Amniotic stem cell (primary cell): ENCODE measurements around the gene B3GAT3.
A peak's percentile ranks its signal among the peaks of the same experiment; 100 is the strongest.
"Not testable (repeated sequence)": the region's sequence is repeated elsewhere in the genome, so short reads cannot be mapped to it uniquely, and the experiment has no call there.

Experiments used
- DNase-seq: peaks from one replicate; lab custom pipeline; 2025; lab: John Stamatoyannopoulos, UW

Gene B3GAT3

DNA sequence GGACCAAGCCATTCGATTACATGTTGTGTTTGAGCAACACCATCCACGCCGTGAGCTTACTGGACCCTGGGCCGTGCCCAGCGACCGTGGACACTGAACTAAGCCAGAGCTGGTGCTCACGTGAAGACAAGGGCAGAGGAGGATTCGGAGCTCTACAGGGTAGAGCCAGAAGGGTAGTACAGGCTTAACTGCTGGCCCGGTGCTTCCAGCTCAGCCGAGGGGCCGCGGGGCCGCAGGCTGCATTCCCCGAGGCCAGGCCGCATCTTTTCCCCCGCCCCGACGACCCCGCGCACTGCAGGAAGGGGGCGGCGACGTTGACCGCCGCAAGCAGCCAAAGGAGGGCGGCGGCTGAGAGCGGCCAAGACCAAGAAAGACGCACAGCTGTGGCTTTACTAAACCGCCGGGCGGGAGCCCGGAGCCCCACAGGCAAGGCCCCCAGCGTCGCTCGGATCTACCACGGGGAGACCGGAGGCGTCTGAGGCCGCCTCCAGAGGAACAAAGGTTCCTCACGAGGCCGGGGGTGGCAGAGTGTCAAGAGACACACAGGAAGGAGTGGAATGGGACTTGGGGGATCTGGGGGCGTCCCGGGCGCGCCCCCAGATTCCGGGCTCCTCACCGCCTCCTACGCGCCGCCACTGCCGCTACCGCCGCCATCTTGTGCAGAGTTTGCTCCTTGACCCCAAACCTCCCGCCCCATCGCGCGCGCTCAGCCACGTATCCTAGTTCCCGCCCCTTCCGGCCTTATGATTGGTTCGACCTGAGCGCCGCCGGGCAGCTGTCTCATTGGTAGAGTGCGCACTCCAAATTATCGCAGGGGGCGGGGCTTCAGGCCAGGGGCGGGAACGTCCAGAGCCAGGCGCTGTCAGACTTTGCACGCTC is 24.4 kb upstream of the B3GAT3 start, which contains the start of gene GANAB:
TSS of gene GANAB (minus strand) at position 668 of the 879 bp plus-strand sequence. CDS start at position 654, 14 bp downstream.
- DNase-seq = peak; percentile 98

- no peak for DNase-seq
Measured at GRCh38 chr11:62645671-62645945, 23.8 kb upstream of the B3GAT3 start.

DNA sequence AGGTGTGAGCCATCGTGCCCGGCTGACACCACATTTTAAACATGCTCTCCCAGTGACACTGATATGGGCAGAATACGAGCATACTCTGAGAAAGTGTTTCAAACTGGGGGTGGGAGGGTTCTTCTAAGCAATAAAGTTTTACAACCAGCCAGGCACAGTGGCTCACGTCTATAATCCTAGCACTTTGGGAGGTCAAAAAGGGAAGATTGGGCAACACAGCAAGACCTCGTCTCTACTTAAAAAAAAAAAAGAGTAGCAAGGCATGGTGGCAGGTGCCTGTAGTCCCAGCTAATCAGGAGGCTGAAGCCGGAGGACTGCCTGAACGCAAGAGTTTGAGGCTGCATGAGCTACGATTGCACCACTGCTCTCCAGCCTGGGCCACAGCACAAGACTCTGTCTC is 22.4 kb upstream of the B3GAT3 start:
- DNase-seq = no peak

- DNase-seq = no peak
Measured at GRCh38 chr11:62632492-62632891, 10.7 kb upstream of the B3GAT3 start.

- no peak for DNase-seq
Measured at GRCh38 chr11:62627713-62628112, 5.9 kb upstream of the B3GAT3 start.

- DNase-seq = no peak
Measured at GRCh38 chr11:62622476-62623089, 797 bp upstream of the B3GAT3 start.

GRCh38 chr11:62621027-62621566 is 689 bp downstream of the B3GAT3 start:
- no peak for DNase-seq

- not testable (repeated sequence) for DNase-seq
Measured at GRCh38 chr11:62616957-62617356, 4.8 kb downstream of the B3GAT3 start.

- DNase-seq = no peak
Measured at GRCh38 chr11:62615521-62615920, 6.3 kb downstream of the B3GAT3 start.

DNA sequence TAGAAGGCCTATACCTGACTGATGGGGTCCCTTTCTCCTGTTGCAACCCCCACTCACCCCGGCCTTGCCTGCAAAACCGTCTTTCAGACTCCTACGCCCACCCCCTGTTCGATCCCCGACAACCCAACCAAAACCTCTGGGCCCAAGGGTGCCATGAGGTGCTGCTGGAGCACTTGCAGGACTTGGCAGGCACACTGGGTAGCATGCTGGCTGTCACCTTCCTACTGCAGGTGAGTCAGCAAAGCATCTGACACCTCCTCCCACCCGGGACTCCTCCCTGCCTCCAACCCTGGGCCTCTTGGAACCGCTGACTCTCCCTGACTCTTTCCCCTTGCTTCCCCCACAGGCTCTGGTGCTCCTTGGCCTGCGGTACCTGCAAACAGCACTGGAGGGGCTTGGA is 7.5 kb downstream of the B3GAT3 start:
- DNase-seq = no peak

DNA sequence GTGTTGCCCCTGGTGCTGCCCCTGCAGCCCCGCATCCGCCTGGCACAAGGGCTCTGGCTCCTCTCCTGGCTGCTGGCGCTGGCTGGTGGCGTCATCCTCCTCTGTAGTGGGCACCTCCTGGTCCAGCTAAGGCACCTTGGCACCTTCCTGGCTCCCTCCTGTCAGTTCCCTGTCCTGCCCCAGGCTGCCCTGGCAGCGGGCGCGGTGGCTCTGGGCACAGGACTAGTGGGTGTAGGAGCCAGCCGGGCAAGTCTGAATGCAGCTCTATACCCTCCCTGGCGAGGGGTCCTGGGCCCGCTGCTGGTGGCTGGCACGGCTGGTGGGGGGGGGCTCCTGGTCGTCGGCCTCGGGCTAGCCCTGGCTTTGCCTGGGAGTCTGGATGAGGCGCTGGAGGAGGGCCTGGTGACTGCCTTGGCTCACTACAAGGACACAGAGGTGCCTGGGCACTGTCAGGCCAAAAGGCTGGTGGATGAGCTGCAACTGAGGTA is 8.5 kb downstream of the B3GAT3 start:
- no peak for DNase-seq

GRCh38 chr11:62612366-62613290 is 9.2 kb downstream of the B3GAT3 start, which contains the start of the genes EML3 and ROM1:
EML3 (minus strand) TSS chr11:62612775; CDS start chr11:62612457, 318 bp downstream.
ROM1 (plus strand) TSS chr11:62613257; CDS start chr11:62613282, 25 bp downstream.
- DNase-seq = no peak

- DNase-seq = no peak
Measured at GRCh38 chr11:62611705-62612365, 10.0 kb downstream of the B3GAT3 start.

DNA sequence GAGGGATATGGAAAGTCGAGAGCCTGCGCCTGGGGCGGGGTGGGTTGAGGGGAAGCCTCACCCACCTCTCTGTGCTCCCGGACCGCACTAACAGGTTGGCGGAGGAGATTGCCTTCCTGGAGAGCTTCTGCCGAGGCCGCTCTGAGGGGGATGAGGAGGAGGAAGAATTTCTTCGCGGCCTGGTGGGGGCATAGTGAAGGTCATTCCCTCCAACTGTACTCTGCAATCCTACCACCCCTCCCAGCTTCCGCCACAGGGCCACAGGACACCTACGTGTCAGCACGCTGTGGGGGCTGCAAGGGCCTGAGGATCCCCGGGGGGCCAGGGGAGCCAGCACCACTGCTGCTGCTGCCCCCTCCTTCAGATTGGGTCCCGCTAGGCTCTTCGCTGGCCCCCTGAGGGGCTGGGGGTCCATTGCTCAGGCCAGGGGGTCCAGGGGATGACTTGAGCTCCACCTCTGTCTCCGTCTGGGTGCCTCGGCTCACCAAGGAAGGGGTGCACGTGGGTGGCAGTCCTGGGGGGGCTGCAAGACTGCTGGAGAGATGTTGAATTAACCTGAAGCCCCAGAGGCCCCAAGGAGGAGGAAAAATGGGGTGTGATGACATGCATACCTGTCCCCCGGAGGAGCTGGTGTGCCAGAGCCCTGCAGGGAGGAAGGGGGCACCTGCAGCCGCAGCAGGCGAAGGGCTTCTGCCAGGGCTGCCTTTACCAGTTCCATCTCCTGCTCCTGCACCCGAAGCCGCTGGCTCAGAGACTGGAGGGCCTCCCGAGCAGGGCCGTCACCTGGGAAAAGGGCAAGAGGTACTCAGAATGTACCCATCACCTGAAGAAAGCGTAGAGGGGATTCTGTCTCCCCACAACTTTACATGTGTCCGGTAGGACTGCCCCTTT is 10.7 kb downstream of the B3GAT3 start:
- DNase-seq = no peak

GRCh38 chr11:62610403-62610802 is 11.4 kb downstream of the B3GAT3 start:
- DNase-seq = no peak

GRCh38 chr11:62608776-62609175 is 13.0 kb downstream of the B3GAT3 start:
- DNase-seq = no peak

DNA sequence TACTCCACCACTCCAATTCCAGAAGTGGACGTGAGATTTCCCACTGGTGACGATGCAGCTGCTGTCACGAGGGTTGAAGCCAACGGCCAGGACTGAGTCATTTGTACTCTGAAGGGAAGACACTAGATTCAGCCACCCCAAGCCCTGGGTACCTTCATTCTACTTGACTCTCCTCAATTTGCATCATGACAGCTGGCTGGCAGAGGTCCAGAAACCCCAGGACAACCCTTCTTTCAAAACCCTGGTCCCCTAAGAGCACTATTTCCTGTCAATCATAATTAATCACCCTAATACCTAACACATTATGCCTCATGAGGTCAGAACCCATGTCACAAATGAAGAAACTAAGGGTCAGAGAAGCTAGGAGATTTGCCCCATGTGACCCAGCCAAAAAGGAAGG is 14.1 kb downstream of the B3GAT3 start:
- no peak for DNase-seq

- no peak for DNase-seq
Measured at GRCh38 chr11:62605902-62606301, 15.9 kb downstream of the B3GAT3 start.

- no peak for DNase-seq
Measured at GRCh38 chr11:62605467-62605866, 16.3 kb downstream of the B3GAT3 start.

- no peak for DNase-seq
Measured at GRCh38 chr11:62604460-62605120, 17.2 kb downstream of the B3GAT3 start.
